ENCODE results near the gene UBAC2. TPM values are rescaled to one million over a fixed set of nuclear protein-coding genes. Genes with fewer than 3 reads are reported as not detected.
A peak's percentile ranks its signal among the peaks of the same experiment; 100 is the strongest.

UBAC2 gene, protein sequence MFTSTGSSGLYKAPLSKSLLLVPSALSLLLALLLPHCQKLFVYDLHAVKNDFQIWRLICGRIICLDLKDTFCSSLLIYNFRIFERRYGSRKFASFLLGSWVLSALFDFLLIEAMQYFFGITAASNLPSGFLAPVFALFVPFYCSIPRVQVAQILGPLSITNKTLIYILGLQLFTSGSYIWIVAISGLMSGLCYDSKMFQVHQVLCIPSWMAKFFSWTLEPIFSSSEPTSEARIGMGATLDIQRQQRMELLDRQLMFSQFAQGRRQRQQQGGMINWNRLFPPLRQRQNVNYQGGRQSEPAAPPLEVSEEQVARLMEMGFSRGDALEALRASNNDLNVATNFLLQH
- polyA plus RNA-seq (2013): 72.0 TPM

DNA sequence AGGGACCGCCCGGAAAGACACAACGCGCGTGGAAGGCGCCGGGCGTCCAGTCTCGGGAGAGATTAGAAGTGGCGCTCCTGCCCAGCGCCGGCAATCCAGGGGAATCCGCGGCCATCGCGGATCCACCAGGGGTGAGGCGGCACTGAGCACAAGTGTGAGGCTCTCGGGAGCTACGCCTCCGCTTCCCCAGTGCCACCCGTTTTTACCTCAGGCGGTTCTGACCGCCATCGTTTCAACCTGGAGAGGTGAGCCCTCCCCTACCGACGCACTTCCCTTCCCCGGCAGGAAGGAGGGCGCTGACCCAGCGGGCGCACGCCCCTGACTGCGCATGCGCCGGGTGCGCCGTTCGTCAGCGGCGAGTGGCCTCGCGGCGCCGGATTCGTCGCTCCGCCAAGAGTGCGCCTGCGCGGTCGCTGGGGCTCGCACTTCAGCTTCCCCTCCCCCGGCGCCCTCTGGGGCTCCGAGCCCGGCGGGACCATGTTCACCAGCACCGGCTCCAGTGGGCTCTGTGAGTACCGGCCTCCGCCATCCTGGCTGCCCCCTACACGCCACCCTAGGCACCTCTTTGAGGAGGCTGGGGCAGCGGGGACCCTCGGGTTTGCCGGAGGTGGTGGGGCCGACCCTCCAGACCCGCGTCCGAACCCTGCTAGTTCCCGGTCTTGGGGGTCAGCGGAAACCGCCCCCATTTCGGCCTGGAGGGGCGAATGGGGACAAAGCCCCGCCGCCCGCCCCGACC is at the start of gene UBAC2:
Gene UBAC2, plus strand, starts transcription at position 423 of the 736 bp plus-strand sequence. Its CDS starts 55 bp downstream, at position 478.
- Histone ChIP-seq H3K9me3 (ENCODE audit: control extremely low read depth in 1 of 5, control insufficient read depth in 4 of 5, insufficient read depth in 2 of 5, low read depth in 1 of 5, low read length in 4 of 5) (no peaks in the 10 kb centered on the region), H3K27ac (ENCODE audit: insufficient read depth in 1 of 2, low read depth in 1 of 2, low read length in 2 of 2, poor library complexity in 1 of 2, severe bottlenecking in 2 of 2) (peak within 1 kb of the TSS; percentile 90 to 97), H3K36me3 (ENCODE audit: control insufficient read depth in 4 of 4, insufficient read depth in 4 of 4, low read length in 3 of 4) (peaks cover 0 to 6% (median 3%) of the 10 kb centered on the region in 4 experiments), H3K4me3 (ENCODE audit: control insufficient read depth in 1 of 7, extremely low read depth in 1 of 7, insufficient read depth in 4 of 7, low read depth in 2 of 7, low read length in 6 of 7) (peak within 1 kb of the TSS; percentile 71 to 96 (median 89)), H3K27me3 (replicated peaks in 2 of 5; ENCODE audit: control insufficient read depth in 4 of 5, insufficient read depth in 5 of 5, low read length in 4 of 5) (no peaks in the 10 kb centered on the region), H3K4me1 (ENCODE audit: control extremely low read depth in 1 of 4, control insufficient read depth in 4 of 4, insufficient read depth in 4 of 4, low read length in 3 of 4) (peaks cover 16 to 36% (median 27%) of the 10 kb centered on the region in 4 experiments)
- peak; percentile 95 to 97 (median 96) for DNase-seq
- POLR2A ChIA-PET: interaction anchor here (0.7 to 1.5 kb wide), 8 partner anchors 9 to 173 kb away, joined by 3 to 5 read pairs (median 4); partner anchors contain the start of gene GPR18
- under 1% methylated on average over 75 of the region's 76 CpGs for WGBS (ENCODE audit: insufficient coverage)
- CTCF ChIA-PET: interaction anchor here (0.9 to 15.0 kb wide), 12 partner anchors 18 to 110 kb away, joined by 3 to 181 read pairs (median 6); partner anchors contain the start of gene GPR18

DNA sequence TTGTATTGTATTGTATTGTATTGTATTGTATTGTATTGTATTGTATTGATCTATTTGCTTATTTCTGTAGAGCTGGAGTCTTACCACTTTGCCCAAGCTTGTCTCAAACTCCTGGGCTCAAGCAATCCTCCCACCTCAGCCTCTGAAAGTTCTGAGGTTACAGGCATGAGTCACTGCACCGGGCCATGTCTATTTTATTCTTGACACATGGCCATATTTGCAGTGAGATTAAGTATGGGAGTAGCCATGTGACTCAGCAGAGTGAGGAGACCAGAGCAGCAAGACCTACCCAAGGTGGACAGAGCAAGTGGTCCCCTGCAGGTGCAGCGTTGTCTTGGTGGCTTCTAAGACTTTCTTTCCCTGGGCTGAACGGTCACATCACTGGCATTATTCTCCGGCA is 49.1 kb upstream of the UBAC2 start:
- H3K27ac ChIP-seq (ENCODE audit: insufficient read depth in 1 of 2, low read depth in 1 of 2, low read length in 2 of 2, poor library complexity in 1 of 2, severe bottlenecking in 2 of 2): no peak overlapping the region
- H3K4me1 ChIP-seq (ENCODE audit: control extremely low read depth in 1 of 4, control insufficient read depth in 4 of 4, insufficient read depth in 4 of 4, low read length in 3 of 4): peaks cover 0 to 12% (median 7%) of the 10 kb centered on the region in 4 experiments
- ChIA-PET POLR2A (no interaction called here), CTCF (no interaction called here)
- H3K36me3 ChIP-seq (ENCODE audit: control insufficient read depth in 4 of 4, insufficient read depth in 4 of 4, low read length in 3 of 4): no peaks in the 10 kb centered on the region
- 80% methylated on average over 1 of the region's 4 CpGs for WGBS (ENCODE audit: insufficient coverage)
- H3K27me3 ChIP-seq (replicated peaks in 2 of 5; ENCODE audit: control insufficient read depth in 4 of 5, insufficient read depth in 5 of 5, low read length in 4 of 5): peaks cover 0 to 60% (median 18%) of the 10 kb centered on the region in 5 experiments
- H3K9me3 ChIP-seq (ENCODE audit: control extremely low read depth in 1 of 5, control insufficient read depth in 4 of 5, insufficient read depth in 2 of 5, low read depth in 1 of 5, low read length in 4 of 5): no peaks in the 10 kb centered on the region
- H3K4me3 ChIP-seq (ENCODE audit: control insufficient read depth in 1 of 7, extremely low read depth in 1 of 7, insufficient read depth in 4 of 7, low read depth in 2 of 7, low read length in 6 of 7): no peak overlapping the region
- DNase-seq: peak in 2 of 3 donors; percentile 25 to 35

DNA sequence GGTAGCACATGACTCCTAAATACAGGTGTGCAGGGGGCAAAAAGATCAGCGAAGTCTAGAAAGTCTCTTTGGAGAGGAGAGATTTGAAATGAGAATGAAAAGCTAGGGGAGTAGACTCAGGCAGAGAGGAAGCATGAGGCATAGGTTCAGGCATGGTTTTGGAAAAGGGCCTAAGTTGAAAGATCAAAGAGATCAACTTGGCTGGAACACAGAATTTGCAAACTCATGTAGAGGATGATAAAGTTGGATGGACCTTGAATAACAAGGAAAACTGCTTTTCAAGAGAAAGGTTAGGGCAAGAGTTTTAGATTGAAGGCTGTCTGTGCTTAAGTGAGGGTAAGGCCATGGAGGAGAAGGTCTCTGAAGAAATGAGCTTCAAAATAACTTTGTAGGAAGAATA is 47.4 kb upstream of the UBAC2 start:
- POLR2A ChIA-PET: interaction anchor here (0.6 kb wide), 1 partner anchor 324 kb away, joined by 3 read pairs; no protein-coding TSS in a partner anchor
- H3K36me3 ChIP-seq (ENCODE audit: control insufficient read depth in 4 of 4, insufficient read depth in 4 of 4, low read length in 3 of 4): no peaks in the 10 kb centered on the region
- H3K4me1 ChIP-seq (ENCODE audit: control extremely low read depth in 1 of 4, control insufficient read depth in 4 of 4, insufficient read depth in 4 of 4, low read length in 3 of 4): peaks cover 0 to 12% (median 7%) of the 10 kb centered on the region in 4 experiments
- no peak overlapping the region for H3K4me3 ChIP-seq (ENCODE audit: control insufficient read depth in 1 of 7, extremely low read depth in 1 of 7, insufficient read depth in 4 of 7, low read depth in 2 of 7, low read length in 6 of 7)
- H3K9me3 ChIP-seq (ENCODE audit: control extremely low read depth in 1 of 5, control insufficient read depth in 4 of 5, insufficient read depth in 2 of 5, low read depth in 1 of 5, low read length in 4 of 5): no peaks in the 10 kb centered on the region
- H3K27me3 ChIP-seq (replicated peaks in 2 of 5; ENCODE audit: control insufficient read depth in 4 of 5, insufficient read depth in 5 of 5, low read length in 4 of 5): peaks cover 0 to 53% (median 20%) of the 10 kb centered on the region in 5 experiments
- CTCF ChIA-PET: interaction anchor here (0.7 to 1.1 kb wide), 2 partner anchors 16 to 117 kb away, joined by 3 to 5 read pairs; no protein-coding TSS in a partner anchor
- 100% methylated on average over 1 of the region's 1 CpG for WGBS (ENCODE audit: insufficient coverage)
- DNase-seq: no peak
- H3K27ac ChIP-seq (ENCODE audit: insufficient read depth in 1 of 2, low read depth in 1 of 2, low read length in 2 of 2, poor library complexity in 1 of 2, severe bottlenecking in 2 of 2): no peak overlapping the region

DNA sequence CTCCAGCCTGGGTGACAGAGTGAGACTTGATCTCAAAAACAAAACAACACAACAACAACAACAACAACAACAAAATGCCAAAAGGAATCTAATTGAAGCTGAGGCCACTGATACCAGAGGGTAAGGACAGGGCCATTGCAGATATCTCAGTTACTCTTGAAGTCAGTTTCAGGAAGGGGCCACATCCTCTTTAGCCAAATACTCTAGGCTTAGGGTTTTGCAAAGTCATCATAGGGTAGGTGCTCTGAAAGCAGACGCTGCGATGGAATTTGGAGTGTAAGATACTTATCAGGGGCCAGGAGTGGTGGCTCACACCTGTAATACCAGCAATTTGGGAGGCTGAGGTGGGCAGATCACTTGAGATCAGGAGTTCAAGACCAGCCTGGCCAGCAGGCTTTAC is 46.6 kb upstream of the UBAC2 start:
- ChIA-PET CTCF (no interaction called here), POLR2A (no interaction called here)
- DNase-seq: peak; percentile 15 to 59 (median 56)
- Histone ChIP-seq H3K4me1 (ENCODE audit: control extremely low read depth in 1 of 4, control insufficient read depth in 4 of 4, insufficient read depth in 4 of 4, low read length in 3 of 4) (peaks cover 0 to 12% (median 7%) of the 10 kb centered on the region in 4 experiments), H3K4me3 (ENCODE audit: control insufficient read depth in 1 of 7, extremely low read depth in 1 of 7, insufficient read depth in 4 of 7, low read depth in 2 of 7, low read length in 6 of 7) (peak overlapping the region in 1 of 7 experiments; percentile 38), H3K9me3 (ENCODE audit: control extremely low read depth in 1 of 5, control insufficient read depth in 4 of 5, insufficient read depth in 2 of 5, low read depth in 1 of 5, low read length in 4 of 5) (no peaks in the 10 kb centered on the region), H3K27ac (ENCODE audit: insufficient read depth in 1 of 2, low read depth in 1 of 2, low read length in 2 of 2, poor library complexity in 1 of 2, severe bottlenecking in 2 of 2) (no peak overlapping the region), H3K36me3 (ENCODE audit: control insufficient read depth in 4 of 4, insufficient read depth in 4 of 4, low read length in 3 of 4) (no peaks in the 10 kb centered on the region), H3K27me3 (replicated peaks in 2 of 5; ENCODE audit: control insufficient read depth in 4 of 5, insufficient read depth in 5 of 5, low read length in 4 of 5) (peaks cover 0 to 52% (median 23%) of the 10 kb centered on the region in 5 experiments)
- WGBS (ENCODE audit: insufficient coverage): 0% methylated on average over 2 of the region's 2 CpGs

DNA sequence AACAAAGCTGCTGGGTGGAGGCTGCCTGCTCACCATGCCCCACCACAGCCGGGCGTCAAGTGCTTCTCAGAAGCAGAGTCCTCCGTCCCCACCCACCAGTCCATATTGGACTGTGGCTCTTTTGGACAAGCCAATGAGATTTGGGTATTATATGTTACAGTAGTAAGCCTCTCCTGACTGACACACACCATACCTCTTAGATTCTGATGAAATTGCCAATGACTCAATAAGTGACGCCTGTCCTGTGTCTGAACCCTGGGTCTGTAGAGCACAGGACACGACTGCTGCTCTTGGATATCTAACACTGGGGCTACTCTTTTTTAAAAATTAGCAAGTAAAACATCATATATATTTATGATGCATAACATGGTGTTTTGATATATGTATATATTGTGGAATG is 44.8 kb upstream of the UBAC2 start:
- no peaks in the 10 kb centered on the region for H3K36me3 ChIP-seq (ENCODE audit: control insufficient read depth in 4 of 4, insufficient read depth in 4 of 4, low read length in 3 of 4)
- H3K27ac ChIP-seq (ENCODE audit: insufficient read depth in 1 of 2, low read depth in 1 of 2, low read length in 2 of 2, poor library complexity in 1 of 2, severe bottlenecking in 2 of 2): no peak overlapping the region
- WGBS (ENCODE audit: insufficient coverage): 80% methylated on average over 1 of the region's 5 CpGs
- no peak overlapping the region for H3K4me3 ChIP-seq (ENCODE audit: control insufficient read depth in 1 of 7, extremely low read depth in 1 of 7, insufficient read depth in 4 of 7, low read depth in 2 of 7, low read length in 6 of 7)
- H3K27me3 ChIP-seq (replicated peaks in 2 of 5; ENCODE audit: control insufficient read depth in 4 of 5, insufficient read depth in 5 of 5, low read length in 4 of 5): peaks cover 2 to 53% (median 26%) of the 10 kb centered on the region in 5 experiments
- H3K4me1 ChIP-seq (ENCODE audit: control extremely low read depth in 1 of 4, control insufficient read depth in 4 of 4, insufficient read depth in 4 of 4, low read length in 3 of 4): peaks cover 0 to 12% (median 7%) of the 10 kb centered on the region in 4 experiments
- ChIA-PET POLR2A (no interaction called here), CTCF (interaction anchor here (0.8 to 1.0 kb wide), 2 partner anchors 8 to 21 kb away, joined by 3 to 4 read pairs; no protein-coding TSS in a partner anchor)
- no peak for DNase-seq
- H3K9me3 ChIP-seq (ENCODE audit: control extremely low read depth in 1 of 5, control insufficient read depth in 4 of 5, insufficient read depth in 2 of 5, low read depth in 1 of 5, low read length in 4 of 5): no peaks in the 10 kb centered on the region

DNA sequence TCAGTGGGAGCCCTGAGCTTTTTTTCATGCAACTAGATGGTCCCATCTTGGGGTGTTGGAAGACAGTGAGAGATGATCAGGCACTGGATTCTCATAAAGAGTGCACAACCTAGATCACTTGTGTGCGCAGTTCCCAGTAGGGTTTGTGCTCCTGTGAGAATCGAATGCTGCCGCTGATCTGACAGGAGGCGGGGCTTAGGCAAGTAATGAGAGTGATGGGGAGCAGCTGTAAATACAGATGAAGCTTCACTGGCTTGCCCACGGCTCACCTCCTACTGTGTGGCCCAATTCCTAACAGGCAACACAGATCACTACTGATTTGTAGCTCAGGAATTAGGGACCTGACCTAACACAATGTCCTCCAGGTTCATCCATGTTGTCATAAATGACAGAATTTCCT is 43.6 kb upstream of the UBAC2 start:
- ChIA-PET POLR2A (no interaction called here), CTCF (interaction anchor here (0.8 to 1.5 kb wide), 3 partner anchors 9 to 101 kb away, joined by 3 to 4 read pairs (median 3); partner anchors contain the start of gene GPR18)
- H3K4me3 ChIP-seq (ENCODE audit: control insufficient read depth in 1 of 7, extremely low read depth in 1 of 7, insufficient read depth in 4 of 7, low read depth in 2 of 7, low read length in 6 of 7): no peak overlapping the region
- no peaks in the 10 kb centered on the region for H3K9me3 ChIP-seq (ENCODE audit: control extremely low read depth in 1 of 5, control insufficient read depth in 4 of 5, insufficient read depth in 2 of 5, low read depth in 1 of 5, low read length in 4 of 5)
- peaks cover 0 to 12% (median 7%) of the 10 kb centered on the region in 4 experiments for H3K4me1 ChIP-seq (ENCODE audit: control extremely low read depth in 1 of 4, control insufficient read depth in 4 of 4, insufficient read depth in 4 of 4, low read length in 3 of 4)
- H3K36me3 ChIP-seq (ENCODE audit: control insufficient read depth in 4 of 4, insufficient read depth in 4 of 4, low read length in 3 of 4): no peaks in the 10 kb centered on the region
- H3K27ac ChIP-seq (ENCODE audit: insufficient read depth in 1 of 2, low read depth in 1 of 2, low read length in 2 of 2, poor library complexity in 1 of 2, severe bottlenecking in 2 of 2): no peak overlapping the region
- 100% methylated on average over 2 of the region's 5 CpGs for WGBS (ENCODE audit: insufficient coverage)
- peaks cover 2 to 51% (median 21%) of the 10 kb centered on the region in 5 experiments for H3K27me3 ChIP-seq (replicated peaks in 2 of 5; ENCODE audit: control insufficient read depth in 4 of 5, insufficient read depth in 5 of 5, low read length in 4 of 5)
- DNase-seq: no peak

Measured in common myeloid progenitor, CD34-positive (primary cell).